Activated CD4-positive, CD25-positive, alpha-beta regulatory T cell treated with anti-CD3 and anti-CD28 coated beads, Interleukin-2, amount 50 U/mL, for 24 hours (primary cell): ENCODE measurements around the gene FCRL2.
"Not testable (repeated sequence)": the region's sequence is repeated elsewhere in the genome, so short reads cannot be mapped to it uniquely, and the experiment has no call there.

Experiments used
- ATAC-seq, 2 donors: fragments of 150-1000 bp; cut with Tn5 transposase; one replicate each; pipeline ENCODE4 v1.10.0; 2021; ENCODE audit warnings: mild to moderate bottlenecking in 1 of 2, moderate library complexity in 1 of 2

Gene FCRL2

DNA sequence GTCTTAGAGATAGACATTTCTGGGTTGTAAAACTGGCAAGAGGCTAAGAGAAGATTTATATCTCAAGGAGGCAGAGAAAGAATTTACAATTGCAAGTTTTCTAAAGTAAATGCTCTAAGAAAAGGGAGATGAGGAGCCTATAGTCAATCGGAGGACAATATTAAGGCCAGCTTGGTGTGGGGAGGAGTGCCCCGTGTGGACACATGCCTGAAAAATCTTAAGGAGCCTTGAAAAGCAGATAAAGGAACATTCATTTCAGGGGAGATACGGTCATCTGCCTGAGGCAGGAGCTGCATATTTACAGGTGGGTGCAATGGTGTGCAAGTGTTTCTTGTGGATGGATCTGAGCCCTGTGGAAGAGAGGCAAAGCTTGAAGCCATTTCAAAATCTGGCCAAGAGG is 25.6 kb downstream of the FCRL2 start:
- no peak for ATAC-seq

DNA sequence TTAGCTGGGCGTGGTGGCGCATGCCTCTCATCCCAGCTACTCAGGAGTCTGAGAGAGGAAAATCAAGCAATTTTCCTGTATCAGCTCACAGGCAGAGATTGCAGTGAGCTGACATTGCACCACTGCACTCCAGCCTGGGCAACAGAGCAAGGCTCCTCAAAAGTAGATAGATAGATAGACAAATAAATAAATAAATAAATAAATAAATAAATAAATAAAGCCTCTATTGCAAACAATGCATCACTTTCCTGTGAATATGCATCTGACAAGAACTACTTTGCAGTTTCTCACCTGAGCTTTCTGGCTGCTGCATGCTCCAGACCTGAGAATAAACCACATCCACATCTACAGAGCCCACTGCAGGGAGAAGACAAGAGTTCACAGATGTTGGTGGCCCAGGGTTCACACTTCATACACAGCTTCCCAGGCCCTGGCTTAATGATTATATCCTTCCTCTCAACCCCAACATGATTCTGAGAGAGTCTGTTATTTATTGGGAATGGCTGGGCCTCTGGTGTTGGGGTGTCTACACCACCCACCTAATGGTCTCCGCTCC is 28.6 kb downstream of the FCRL2 start:
- no peak for ATAC-seq

DNA sequence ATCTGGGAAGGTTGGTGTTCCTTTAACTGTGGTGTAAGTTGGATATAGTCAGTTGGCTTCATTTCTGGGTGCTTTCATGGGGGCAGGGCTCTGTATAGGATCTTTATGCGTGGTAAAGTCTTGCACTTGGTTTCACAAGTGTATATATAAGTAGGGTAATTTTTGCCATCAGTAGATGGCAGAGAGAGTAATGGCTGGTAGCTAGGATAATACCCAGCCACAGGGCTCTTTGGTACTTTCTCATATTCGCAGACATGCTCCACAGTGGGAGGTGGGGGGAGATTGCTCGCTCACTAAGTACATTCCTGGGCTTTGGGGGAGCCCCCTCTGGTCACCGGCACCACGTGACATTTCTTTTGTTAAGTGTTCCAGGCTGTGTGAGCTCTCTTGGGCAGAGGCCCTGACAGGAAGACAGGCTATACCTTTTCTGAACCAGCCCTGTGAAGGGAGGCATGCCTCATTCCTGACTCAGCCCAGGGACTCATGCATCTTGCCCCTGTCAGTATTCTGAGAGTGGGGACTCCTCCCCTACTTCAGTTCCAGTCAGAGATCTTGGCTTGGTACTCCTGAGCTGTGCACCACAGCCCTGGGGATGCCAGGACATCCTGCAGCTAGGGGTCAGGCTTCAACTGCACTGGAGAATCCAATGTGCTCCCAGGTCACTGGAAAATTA is 37.6 kb downstream of the FCRL2 start:
- ATAC-seq = peak; percentile 75 to 83

DNA sequence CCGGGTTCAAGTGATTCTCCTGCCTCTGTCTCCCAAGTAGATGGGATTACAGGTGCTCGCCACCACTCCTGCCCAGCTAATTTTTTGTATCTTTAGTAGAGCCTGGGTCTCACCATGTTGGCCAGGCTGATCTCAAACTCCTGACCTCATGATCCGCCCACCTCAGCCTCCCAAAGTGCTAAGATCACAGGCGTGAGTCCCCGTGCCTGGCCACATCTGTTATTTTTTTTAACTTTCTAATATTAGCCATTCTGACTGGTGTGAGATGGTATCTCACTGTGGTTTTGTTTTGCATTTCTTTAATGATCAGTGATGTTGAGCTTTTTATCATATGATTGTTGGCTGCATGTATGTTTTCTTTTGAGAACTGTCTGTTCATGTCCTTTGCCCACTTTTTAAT is 40.9 kb downstream of the FCRL2 start:
- ATAC-seq = not testable (repeated sequence)

DNA sequence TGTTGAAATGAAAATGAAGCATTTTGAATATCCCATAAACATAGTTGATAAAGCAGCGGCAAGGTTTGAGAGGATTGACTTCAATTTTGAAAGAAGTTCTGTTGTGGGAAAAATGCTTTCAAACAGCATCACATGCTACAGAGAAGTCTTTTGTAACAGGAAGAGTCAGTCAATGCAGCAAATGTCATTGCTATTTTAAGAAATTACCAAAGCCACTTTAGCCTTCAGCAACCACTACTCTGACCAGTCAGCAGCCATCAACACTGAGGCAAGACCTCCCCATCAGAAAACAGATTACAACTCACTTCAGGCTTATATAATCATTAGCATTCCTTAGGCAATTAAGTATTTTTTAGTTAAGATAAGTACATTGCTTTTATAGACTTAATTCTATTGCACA is 42.6 kb downstream of the FCRL2 start:
- no peak for ATAC-seq

DNA sequence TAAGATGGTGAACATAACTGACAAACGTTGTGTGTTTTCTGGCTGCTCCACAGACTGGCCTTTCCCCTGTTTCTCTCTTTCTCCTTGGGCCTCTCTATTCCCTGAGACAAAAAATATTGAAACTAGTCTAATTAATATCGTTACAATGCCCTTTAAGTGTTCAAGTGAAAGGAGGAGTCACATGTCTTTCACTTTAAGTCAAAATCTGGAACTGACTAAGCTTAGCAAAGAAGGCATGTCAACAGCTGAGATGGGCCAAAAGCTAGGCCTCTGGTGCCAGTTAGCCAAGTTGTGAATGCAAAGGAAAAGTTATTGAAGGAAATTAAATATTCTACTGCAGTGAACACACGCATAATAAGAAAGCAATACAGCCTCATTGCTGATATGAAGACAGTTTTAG is 44.2 kb downstream of the FCRL2 start:
- peak; percentile 74 to 82 for ATAC-seq

DNA sequence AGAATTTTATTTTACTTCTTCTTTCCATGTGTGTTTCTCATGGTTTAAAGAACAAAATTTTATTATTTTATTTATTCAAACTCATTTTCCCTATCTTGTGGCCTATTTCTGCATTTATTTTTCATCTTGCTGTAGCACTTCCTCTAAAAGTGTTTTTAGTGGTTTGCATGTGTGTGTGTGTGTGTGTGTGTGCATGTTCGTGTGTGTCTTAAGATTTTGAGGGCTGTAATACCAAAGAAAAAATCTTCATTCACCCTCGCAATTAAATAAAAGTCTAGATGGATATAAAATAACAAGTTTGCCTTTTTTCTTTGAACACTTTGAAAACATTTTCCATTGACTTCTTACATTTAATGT is 51.7 kb downstream of the FCRL2 start:
- ATAC-seq = no peak

DNA sequence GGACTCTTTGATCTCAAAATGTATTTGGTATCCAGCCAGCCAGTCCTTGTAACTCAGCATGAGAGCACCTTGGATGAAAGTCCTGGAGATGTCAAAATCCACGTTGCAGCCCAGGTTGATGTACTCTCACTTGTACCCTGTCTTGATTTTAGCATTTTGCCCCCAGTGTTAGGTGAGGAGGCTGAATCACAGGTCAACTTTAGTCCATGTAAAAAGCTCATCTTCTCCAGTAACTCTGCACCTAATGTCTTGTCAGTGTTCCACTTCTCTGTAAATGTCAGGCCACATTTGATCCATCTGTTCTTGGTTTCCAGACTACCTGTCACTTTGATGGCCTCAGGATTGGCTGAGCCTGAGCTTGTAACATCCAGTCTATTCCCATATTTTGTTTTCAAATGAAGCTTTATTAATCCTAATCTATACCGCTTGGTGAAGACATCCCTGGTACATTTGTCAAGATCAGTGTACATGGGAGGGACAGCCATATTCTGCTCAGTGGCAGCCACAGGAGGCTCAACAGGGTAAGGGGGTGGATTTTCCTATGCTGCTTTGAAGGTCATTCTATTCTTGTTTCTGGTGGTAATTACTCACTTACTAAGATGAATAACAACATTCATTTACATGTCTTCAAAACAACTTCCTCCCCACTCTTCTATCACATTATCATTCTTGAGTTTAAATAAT is 52.3 kb downstream of the FCRL2 start:
- peak; percentile 81 to 83 for ATAC-seq

DNA sequence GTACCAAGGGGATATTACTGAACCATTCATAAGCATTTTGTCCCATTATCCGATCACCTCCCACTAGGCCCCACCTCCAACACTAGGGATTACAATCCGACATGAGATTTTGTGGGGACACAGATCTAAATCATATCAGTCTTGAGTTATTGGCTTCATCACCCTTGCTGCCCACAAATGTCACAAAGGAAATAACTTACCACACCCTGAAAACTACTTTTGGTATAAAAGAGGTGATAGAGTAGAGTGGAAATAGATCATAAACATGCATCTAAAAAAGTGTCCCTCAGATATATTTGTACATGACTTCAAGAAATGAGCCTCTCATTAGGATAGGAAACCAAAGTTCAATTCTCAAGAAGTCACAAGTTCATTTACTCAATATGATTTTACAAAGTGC is 53.8 kb downstream of the FCRL2 start:
- peak; percentile 9 to 25 for ATAC-seq

DNA sequence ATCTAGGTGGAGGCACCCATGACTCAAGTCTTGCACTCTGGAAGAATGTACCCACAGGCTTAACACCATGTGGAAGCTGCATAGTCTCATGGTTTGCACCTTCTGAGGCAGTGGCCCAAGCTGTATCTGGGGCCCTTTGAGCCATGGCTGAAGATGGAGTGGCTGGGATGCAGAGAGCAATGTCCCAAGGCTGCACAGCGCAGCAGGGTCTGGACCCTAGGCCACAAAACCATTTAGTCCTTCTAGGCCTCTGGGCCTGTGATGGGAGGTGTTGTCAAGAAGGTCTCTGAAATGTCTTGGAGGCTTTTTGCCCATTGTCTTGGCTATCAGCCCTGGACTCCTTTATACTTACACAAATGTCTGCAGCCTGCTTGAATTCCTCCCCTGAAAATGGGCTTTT is 54.9 kb downstream of the FCRL2 start:
- no peak for ATAC-seq

DNA sequence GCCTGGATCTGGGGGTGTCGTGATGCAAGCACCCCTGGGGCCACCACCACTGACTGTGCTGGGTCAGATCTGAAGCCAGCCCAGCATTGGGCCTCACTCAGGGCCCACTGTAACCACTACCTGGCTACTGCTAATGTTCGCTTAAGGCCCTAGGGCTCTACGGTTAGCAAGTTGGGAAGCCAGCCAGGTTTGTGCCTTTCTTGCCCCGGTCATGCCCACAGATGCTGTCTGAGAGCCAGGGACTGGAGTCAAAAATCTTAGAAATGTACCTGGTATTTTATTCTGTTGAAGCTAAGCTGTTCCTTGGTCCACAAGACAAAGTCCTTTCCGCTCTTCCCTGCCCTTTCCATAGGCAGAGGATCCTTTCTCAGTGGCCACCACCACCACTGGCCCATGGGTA is 61.2 kb downstream of the FCRL2 start:
- no peak for ATAC-seq

DNA sequence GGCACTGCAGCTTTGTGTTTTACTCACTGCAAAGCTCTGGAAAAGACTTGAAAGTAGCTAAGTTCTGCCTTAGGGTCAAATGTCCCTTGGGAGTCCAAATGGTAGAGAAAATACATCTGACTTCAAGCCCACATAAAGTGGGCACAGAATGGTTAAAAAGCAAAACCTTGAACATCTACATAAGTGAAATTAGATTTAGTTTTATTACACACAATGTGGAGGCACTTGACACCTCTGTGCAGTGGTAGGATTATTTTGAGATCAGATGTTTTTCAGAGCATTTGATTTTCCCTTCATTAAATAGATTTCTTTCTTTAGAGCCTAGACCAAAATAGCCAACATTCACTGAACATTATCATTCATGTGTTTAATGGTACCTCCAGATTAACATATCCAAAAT is 65.1 kb downstream of the FCRL2 start:
- no peak for ATAC-seq

DNA sequence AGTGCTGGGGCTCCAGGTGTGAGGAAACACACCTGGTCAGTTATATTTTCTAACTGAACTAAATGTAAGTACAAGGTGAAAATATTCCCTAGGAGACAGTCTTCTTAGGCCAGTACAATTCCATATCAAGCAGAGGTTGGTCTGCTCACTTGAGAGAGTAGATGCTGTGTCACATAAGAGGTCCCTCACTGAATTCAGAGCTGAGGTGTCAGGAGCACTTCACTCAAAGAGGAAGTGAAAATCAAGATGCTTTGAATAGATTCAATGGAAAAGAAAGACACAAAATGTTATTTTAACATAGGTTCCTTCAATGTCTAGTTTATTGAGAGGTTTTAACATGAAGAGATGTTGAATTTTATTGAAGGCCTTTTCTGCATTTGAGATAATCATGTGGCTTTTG is 72.1 kb downstream of the FCRL2 start:
- ATAC-seq = no peak

DNA sequence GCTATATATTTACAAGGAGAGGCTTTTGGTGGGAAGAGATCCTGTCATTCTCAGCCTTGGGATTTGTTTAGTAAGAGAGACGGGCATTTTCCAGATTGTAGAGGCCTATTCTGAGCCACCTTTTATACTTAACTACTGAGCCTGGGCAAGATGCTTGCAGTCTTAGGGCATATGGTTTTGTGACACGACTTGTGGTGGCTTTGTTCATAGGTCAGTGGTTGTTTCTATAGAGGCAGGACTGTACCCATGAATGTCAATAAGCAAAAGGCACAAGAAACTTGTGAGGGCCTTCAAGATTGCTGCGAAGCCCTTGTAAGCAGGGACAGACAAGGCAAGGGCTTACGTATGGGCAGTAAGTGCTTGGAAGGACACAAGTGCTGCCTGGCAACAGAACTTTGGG is 73.0 kb downstream of the FCRL2 start:
- no peak for ATAC-seq

DNA sequence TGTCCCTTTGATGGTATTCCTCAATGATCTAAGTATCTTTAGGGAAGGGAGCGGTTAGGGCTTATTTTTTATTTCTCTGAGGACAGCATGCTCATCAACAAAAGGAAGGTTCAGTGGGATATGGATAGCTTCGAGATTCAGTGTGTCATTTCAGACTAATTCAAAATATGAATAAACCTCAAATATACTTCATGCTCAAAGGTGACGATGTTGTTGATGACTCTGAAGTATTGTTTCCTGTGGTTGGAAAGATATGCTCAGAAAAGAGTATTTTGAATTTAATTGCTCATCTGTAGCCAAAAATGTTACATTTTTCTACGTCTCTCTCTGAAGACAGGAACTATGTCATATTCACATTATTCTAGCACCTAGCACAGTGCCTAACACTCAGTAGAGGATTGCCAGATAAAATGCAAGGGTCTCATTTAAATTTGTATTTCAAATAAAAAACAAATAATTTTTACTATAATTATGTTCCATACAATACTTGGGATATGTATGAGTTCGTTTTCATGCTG is 74.6 kb downstream of the FCRL2 start:
- ATAC-seq = peak; percentile 49 to 62

DNA sequence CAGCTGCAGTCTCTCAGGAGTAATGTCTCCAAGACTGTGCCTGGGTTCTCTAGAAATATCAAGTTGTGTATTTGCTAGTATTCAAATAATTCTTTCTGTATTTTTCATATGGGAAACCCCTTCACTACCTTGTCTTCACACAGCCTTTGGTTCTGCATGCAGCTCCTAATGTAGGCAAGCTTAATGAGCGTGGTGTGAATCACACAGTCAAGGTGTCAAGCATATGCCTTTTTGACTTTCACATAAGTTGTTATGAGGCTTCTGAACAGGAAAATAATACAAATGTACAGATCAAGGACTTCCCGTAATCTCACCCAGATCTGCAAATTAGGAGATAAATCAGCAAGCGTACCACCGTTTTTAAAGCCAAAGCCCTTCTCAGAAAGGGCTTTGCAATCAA is 76.2 kb downstream of the FCRL2 start, which contains the start of gene FCRL3:
Gene FCRL3 (minus strand): TSS at position 38 of the 400 bp plus-strand sequence. CDS start 280 bp downstream, outside the sequence.
- peak; percentile 78 to 83 for ATAC-seq

DNA sequence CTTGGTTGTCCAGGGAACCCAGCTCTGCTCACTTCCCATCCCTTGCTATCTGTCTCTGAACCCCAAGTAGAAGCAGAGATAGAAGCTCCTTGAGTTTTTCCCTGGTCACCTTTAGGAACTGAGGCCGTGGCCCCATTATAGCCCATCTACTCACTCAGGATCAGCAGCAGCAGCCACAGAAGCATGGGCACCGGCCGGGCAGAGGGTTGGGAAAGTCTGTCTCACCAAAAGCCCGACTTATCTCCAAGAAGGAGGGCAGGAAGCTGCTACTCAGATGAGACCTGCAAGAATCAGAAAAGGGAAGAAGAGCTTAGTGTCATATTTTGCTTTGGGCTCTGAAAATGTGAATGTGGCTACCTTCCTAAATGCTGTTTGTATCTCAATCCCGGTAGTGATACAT is 76.6 kb downstream of the FCRL2 start:
- ATAC-seq = peak in 1 of 2 donors; percentile 1

DNA sequence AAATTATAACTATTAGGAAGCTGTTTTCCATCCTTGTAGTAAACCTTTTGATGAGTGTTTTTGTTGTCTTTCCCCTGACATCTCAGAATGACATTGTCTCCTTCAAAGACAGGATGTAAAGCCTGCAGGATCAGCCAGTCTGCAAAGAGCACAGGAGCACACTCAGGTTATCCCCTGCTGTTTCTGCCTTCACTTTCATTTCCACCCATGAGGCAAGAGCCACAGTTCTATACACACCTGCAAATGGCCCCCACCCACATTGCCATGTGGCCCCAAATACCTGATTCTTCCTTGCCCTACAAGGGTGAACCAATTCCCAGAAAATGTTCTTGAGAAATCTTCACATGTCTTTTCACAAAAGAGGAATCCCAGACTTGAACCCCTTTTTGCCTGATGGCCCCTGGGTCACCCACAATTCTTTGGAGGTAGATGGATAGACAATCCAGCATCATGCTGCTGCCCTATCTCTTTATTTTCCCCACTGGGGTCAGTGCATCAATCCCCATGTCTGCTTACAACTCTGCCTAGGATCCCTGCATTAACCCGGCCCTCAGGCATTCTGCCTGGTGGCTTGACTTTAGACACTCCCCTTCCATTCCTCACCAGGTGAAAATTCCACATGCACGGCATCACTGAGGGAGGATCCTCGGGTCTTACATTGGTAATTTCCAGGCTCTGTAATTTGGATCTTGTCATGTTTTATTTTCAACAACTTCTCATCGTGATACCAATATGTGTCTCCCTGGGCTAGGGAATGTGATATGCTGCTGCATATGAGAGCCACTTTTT is 79.0 kb downstream of the FCRL2 start:
- ATAC-seq = peak in 1 of 2 donors; percentile 27

DNA sequence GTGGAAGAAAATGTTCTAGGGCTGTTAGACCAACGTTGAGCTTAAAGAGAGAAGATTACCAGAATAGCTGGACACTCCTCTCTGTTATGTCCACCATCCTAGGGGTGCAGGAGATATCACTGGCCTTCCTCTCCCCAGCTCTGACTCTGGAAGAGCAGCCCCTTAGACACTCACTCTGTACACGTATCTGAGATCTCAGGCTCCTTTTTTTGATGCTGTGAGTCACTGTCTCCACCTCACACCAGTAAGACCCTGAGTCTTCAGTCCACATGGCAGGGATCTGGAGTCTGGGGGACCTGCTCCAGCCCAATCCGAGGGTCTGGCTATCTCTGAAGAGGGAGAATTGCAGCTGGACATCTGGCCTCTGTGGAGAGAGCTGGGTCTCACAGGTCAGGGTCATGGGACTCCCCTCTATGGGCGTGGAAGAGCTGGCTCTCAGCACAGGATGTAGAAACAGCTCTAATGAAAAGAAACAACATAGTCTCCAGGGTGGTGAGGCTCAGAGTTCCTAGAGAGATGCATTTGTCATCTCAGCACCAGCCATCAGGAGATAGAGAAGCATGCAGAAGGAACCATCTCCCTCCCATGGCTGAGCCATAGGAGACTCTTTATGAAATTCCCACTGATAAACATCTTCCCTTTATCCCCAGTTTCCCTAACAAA is 79.8 kb downstream of the FCRL2 start:
- peak; percentile 54 to 66 for ATAC-seq
